OCI-LY1 (cell line): ENCODE results near the gene NOM1.
"Not testable (repeated sequence)": the region's sequence is repeated elsewhere in the genome, so short reads cannot be mapped to it uniquely, and the experiment has no call there.

Source experiments
- CTCF ChIP-seq: fragments of 200-600 bp; sonication (generic), shearing (Covaris generic); IDR thresholded peaks from 2 replicates; pipeline ENCODE4 v1.5.1; 2017; ENCODE audit warnings: mild to moderate bottlenecking, antibody characterized with exemption, low read length, moderate library complexity, mixed read lengths
- EZH2 ChIP-seq: fragments of 200-600 bp; sonication (generic), shearing (Covaris generic); IDR thresholded peaks from 2 replicates; pipeline ENCODE4 v1.8.0; 2017; ENCODE audit warnings: borderline replicate concordance, mixed run types, mild to moderate bottlenecking, antibody characterized with exemption, low read length, moderate library complexity, mixed read lengths

- TF ChIP-seq CTCF, EZH2: not testable (repeated sequence)
These were observed 27.2 kb upstream of the NOM1 start for GRCh38 chr7:156922304-156922703.
